ENCODE measurements around the gene DRC1.

- no peak for TF ChIP-seq POLR2A (IDR thresholded peaks at IDR 0.05)
- TF ChIP-seq, protein P1, sequence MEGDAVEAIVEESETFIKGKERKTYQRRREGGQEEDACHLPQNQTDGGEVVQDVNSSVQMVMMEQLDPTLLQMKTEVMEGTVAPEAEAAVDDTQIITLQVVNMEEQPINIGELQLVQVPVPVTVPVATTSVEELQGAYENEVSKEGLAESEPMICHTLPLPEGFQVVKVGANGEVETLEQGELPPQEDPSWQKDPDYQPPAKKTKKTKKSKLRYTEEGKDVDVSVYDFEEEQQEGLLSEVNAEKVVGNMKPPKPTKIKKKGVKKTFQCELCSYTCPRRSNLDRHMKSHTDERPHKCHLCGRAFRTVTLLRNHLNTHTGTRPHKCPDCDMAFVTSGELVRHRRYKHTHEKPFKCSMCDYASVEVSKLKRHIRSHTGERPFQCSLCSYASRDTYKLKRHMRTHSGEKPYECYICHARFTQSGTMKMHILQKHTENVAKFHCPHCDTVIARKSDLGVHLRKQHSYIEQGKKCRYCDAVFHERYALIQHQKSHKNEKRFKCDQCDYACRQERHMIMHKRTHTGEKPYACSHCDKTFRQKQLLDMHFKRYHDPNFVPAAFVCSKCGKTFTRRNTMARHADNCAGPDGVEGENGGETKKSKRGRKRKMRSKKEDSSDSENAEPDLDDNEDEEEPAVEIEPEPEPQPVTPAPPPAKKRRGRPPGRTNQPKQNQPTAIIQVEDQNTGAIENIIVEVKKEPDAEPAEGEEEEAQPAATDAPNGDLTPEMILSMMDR (IDR thresholded peaks at IDR 0.05), result no peak
Measured at GRCh38 chr2:26432363-26432762, 30.6 kb downstream of the DRC1 start.

Measured in uterus (tissue), 2 donors.